ENCODE measurements around the gene TPSG1.

GRCh38 chr16:1222553-1223354 lies 2.3 kb downstream of the TPSG1 start:
- no peak for TF ChIP-seq POLR2A (IDR thresholded peaks at IDR 0.05)
- no peak for TF ChIP-seq CTCF (IDR thresholded peaks at IDR 0.05)
